IPS-NIHi7 (cell line): Measurements from ENCODE around the gene MSH3.
"Not testable (repeated sequence)": the region's sequence is repeated elsewhere in the genome, so short reads cannot be mapped to it uniquely, and the experiment has no call there.

Source experiments
- DNase-seq: peaks from one replicate; pipeline ENCODE4 v3.0.0; 2012; ENCODE audit warnings: mixed read lengths; ENCODE audit errors: extremely low spot score

MSH3 gene

GRCh38 chr5:80706835-80707447, 52.5 kb downstream of the MSH3 start:
- DNase-seq: no peak

- no peak for DNase-seq
Observed at GRCh38 chr5:80707645-80708044, 53.2 kb downstream of the MSH3 start.

GRCh38 chr5:80711216-80711615, 56.8 kb downstream of the MSH3 start:
- DNase-seq: no peak

GRCh38 chr5:80711938-80712337, 57.5 kb downstream of the MSH3 start:
- DNase-seq: peak; percentile 77

GRCh38 chr5:80712919-80713318, 58.5 kb downstream of the MSH3 start:
- DNase-seq: no peak

GRCh38 chr5:80713631-80714030, 59.2 kb downstream of the MSH3 start:
- no peak for DNase-seq

GRCh38 chr5:80714570-80715298, 60.3 kb downstream of the MSH3 start:
- DNase-seq: no peak

- no peak for DNase-seq
Observed at GRCh38 chr5:80715887-80716286, 61.4 kb downstream of the MSH3 start.

GRCh38 chr5:80720181-80720580, 65.7 kb downstream of the MSH3 start:
- DNase-seq: no peak

- no peak for DNase-seq
Observed at GRCh38 chr5:80722916-80723315, 68.5 kb downstream of the MSH3 start.

- no peak for DNase-seq
Observed at GRCh38 chr5:80725446-80725845, 71.0 kb downstream of the MSH3 start.

GRCh38 chr5:80736730-80737129, 82.3 kb downstream of the MSH3 start:
- no peak for DNase-seq

- no peak for DNase-seq
Observed at GRCh38 chr5:80738466-80738865, 84.0 kb downstream of the MSH3 start.

GRCh38 chr5:80739057-80739456, 84.6 kb downstream of the MSH3 start:
- DNase-seq: no peak

GRCh38 chr5:80739496-80739895, 85.0 kb downstream of the MSH3 start:
- DNase-seq: no peak

GRCh38 chr5:80739898-80740297, 85.4 kb downstream of the MSH3 start:
- DNase-seq: no peak

- DNase-seq: not testable (repeated sequence)
Observed at GRCh38 chr5:80740488-80740887, 86.0 kb downstream of the MSH3 start.

- DNase-seq: no peak
Observed at GRCh38 chr5:80740999-80741398, 86.5 kb downstream of the MSH3 start.

GRCh38 chr5:80744149-80744548, 89.7 kb downstream of the MSH3 start:
- no peak for DNase-seq

- DNase-seq: no peak
Observed at GRCh38 chr5:80745490-80745889, 91.0 kb downstream of the MSH3 start.

- DNase-seq: no peak
Observed at GRCh38 chr5:80747922-80748321, 93.5 kb downstream of the MSH3 start.

- DNase-seq: no peak
Observed at GRCh38 chr5:80752427-80752826, 98.0 kb downstream of the MSH3 start.

- DNase-seq: no peak
Observed at GRCh38 chr5:80753712-80754111, 99.3 kb downstream of the MSH3 start.

- DNase-seq: no peak
Observed at GRCh38 chr5:80754900-80755299, 100.4 kb downstream of the MSH3 start.
